ENCODE results near the gene SLC16A9.

SLC16A9 gene, protein sequence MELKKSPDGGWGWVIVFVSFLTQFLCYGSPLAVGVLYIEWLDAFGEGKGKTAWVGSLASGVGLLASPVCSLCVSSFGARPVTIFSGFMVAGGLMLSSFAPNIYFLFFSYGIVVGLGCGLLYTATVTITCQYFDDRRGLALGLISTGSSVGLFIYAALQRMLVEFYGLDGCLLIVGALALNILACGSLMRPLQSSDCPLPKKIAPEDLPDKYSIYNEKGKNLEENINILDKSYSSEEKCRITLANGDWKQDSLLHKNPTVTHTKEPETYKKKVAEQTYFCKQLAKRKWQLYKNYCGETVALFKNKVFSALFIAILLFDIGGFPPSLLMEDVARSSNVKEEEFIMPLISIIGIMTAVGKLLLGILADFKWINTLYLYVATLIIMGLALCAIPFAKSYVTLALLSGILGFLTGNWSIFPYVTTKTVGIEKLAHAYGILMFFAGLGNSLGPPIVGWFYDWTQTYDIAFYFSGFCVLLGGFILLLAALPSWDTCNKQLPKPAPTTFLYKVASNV

DNA sequence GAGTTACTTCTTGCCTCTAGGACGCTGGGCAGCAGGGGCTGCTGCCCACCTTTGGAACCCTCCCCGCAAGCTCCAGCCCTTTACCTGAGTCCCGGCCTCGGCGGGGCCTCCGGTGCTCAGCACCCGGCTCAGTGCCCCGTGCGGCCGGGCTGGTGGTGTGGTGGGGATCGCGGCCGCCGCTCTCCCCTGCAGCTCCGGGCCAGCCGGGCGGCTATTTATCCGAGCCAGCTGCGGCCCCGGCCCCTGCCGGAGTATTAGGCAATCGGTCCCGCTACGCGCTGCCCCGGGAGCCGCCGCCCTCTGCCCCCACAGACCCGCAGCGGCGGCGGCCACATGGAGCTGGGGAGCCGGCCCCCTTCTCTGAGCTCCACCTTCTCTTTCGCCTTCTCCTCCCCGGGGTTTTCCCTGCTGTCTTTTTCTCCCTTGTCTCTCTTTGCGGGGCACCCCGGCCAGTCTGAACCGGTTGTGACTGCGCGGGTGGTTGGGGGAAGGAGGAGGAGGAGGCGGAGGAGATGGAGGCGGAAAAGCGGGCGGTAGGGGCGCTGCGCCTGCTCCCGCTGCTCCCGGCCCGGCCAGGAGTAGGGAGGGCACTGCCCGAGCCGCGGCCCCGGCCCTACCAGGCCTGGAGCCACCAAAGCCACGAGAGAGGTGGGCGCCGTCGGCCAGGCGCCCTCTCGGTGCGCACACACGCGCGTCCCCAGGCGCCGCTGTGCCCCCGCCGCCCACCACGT, at the start of gene SLC16A9:
Gene SLC16A9, minus strand, starts transcription at position 456 of the 731 bp plus-strand sequence. CDS start 25,559 bp downstream, outside the sequence.
- DNase-seq (ENCODE audit: low spot score), result peak; percentile 92
- TF ChIP-seq, protein P1, sequence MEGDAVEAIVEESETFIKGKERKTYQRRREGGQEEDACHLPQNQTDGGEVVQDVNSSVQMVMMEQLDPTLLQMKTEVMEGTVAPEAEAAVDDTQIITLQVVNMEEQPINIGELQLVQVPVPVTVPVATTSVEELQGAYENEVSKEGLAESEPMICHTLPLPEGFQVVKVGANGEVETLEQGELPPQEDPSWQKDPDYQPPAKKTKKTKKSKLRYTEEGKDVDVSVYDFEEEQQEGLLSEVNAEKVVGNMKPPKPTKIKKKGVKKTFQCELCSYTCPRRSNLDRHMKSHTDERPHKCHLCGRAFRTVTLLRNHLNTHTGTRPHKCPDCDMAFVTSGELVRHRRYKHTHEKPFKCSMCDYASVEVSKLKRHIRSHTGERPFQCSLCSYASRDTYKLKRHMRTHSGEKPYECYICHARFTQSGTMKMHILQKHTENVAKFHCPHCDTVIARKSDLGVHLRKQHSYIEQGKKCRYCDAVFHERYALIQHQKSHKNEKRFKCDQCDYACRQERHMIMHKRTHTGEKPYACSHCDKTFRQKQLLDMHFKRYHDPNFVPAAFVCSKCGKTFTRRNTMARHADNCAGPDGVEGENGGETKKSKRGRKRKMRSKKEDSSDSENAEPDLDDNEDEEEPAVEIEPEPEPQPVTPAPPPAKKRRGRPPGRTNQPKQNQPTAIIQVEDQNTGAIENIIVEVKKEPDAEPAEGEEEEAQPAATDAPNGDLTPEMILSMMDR (IDR thresholded peaks at IDR 0.05; ENCODE audit: extremely low read depth, missing control alignments), result no peak

DNA sequence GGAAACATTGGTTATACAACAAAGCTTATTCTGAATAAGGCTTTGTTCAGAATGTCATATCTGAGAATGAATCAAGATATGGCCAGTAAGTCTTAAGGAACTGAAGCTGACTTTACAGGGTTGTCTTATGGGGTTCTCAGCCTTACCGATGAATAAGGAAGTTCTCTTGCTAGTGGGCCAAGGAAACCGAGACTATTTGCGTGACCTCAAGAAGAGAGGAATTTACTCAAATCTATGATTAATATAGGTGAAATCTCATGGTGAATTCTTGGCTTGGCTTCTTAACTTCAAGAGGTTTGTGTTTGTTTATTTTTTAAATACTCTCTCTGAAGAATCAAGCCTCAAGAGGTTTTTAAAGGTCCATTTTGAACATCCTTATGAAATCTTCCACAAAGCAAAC, 48.3 kb upstream of the SLC16A9 start:
- no peak for DNase-seq (ENCODE audit: low spot score)
- TF ChIP-seq, protein P1 (IDR thresholded peaks at IDR 0.05; ENCODE audit: extremely low read depth, missing control alignments), result no peak

DNA sequence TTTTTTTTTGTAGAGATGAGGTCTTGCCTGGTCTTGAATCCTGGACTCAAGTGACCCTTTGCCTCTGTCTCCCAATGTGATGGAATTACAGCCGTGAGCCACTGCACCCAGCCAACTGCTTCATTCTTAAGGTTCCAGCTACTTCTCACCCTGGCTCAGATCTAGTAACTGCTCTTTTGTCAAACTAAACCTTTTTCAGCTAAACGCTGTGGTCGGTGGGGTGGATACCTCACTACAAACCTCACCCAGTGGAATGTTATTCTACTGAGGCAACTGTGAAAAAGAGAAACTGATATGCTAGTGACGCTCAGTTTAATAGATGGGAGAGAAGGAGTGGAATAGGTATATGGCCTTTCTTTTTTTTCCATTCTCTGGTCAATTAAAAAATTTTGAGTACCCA, 45.3 kb upstream of the SLC16A9 start:
- TF ChIP-seq, protein P1 (IDR thresholded peaks at IDR 0.05; ENCODE audit: extremely low read depth, missing control alignments), result no peak
- no peak for DNase-seq (ENCODE audit: low spot score)

DNA sequence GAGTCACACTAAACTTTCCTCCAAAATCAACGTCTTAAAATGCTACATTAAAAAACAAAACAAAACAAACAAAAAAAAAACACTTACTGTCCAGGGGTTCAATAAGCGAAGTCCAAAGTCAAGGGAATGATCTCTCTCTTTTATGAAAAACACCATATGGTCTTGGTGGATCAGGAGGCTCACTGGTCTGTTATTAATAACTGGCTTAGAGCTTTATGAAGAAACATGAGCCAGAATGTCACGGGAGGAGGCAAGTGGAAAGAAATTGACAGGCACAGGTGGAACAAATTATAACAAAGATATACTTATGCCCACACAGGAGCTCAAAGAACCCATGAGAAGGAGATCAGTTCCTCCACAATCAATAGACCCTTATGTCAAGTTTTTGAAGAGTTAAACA, 43.6 kb upstream of the SLC16A9 start, which contains the start of gene MRLN:
Gene MRLN, minus strand, starts transcription at position 189 of the 400 bp plus-strand sequence.
- no peak for DNase-seq (ENCODE audit: low spot score)
- TF ChIP-seq, protein P1 (IDR thresholded peaks at IDR 0.05; ENCODE audit: extremely low read depth, missing control alignments), result no peak

DNA sequence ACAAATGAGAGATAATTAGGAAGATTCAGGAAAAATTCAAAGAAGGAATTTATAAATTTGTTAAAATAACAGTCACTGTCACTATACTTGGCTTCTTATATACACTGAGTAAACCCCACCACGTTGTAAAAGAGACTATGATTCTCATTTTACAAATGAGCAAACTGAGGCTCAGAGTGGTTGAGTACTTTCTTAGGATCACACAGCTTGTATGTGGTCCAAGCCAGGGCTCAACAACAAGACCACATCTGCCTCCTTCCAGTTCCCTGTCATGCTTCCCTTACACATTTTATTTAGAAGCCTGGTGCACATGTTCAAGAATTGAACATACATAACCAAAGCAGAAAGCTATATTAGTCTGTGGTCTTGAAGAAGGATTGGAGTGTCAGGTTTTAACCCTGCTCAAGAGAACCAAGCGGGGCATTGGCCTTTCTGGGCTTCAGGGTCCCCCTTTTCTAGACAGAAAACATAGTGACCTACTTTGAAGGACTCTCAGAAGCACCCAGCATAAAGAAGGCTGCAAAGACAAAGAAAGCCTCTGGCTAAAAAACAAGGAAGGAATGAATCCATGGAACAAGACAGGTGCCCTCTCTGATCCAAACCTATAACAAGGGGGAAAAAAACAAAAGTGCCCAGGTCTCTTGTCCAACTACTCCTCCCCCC, 42.8 kb upstream of the SLC16A9 start:
- TF ChIP-seq, protein P1 (IDR thresholded peaks at IDR 0.05; ENCODE audit: extremely low read depth, missing control alignments), result no peak
- DNase-seq (ENCODE audit: low spot score), result no peak

DNA sequence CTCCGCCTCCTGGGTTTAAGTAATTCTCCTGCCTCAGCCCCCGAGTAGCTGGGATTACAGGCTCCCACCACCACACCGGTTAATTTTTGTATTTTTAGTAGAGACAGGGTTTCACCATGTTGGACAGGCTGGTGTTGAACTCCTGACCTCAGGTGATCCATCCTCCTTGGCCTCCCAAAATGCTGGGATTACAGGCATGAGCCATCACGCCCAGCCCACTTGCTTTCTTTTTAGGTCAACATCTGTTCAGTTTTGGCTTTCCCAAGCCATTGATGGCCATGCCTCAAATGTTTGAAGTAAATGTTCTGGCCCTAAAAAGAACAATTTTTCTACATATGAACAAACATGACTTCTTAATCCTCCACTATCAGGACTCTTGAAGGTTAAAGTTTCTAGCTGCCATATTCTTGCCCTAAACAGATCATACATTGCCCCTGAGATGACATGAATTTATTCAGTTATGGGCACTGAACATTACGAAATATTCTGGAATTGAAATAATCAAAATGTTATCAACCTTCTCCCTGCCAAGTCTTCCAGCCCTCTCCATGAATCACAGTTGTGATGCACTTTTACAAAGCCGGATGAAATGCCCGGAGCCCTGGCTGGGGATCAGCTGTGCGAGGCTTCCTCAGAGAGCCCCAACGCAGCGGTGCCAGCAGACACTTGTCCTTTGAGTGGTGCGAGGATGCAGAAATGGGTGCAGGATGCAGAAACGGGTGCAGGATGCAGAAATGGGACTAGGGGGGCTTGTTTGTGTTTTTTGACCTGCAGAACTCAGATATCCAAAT, 40.7 kb upstream of the SLC16A9 start:
- TF ChIP-seq, protein P1 (IDR thresholded peaks at IDR 0.05; ENCODE audit: extremely low read depth, missing control alignments), result no peak
- DNase-seq (ENCODE audit: low spot score), result no peak

Data from GM20000 (cell line).